HepG2 (cell line): ENCODE data around the gene CRYBA2. TPM values are rescaled to one million over a fixed set of nuclear protein-coding genes. Genes with fewer than 3 reads are reported as not detected.

Experiments used
- ATAC-seq: fragments of 200-7000 bp; cut with Tn5 transposase; 3 replicates; pipeline ENCODE4 v1.9.1; 2020; ENCODE audit warnings: mild to moderate bottlenecking, moderate library complexity
- BruUV-seq: library from RNA; stranded (reverse); fragments of 400-500 nt; replicated peaks from 2 replicates; lab custom pipeline; 2021; lab: Mats Ljungman, UMichigan
- CTCF ChIA-PET: fragments of 300-600 bp; formaldehyde crosslinking; extraction: SDS; loops from one replicate; lab custom pipeline; 2021; ENCODE audit warnings: low total read pairs, inconsistent platforms, low intra/inter-chr PET ratio; lab: Yijun Ruan, JAX
- POLR2A ChIA-PET: fragments of 350-600 bp; sonication (Branson Sonifier 250); formaldehyde crosslinking; loops from one replicate; lab custom pipeline; 2020; ENCODE audit warnings: antibody characterized with exemption, inconsistent platforms; lab: Yijun Ruan, JAX
- DNase-seq: peaks from one replicate; pipeline ENCODE4 v3.0.0-alpha.2; 2015; ENCODE audit warnings: low spot score
- FAIRE-seq: peaks from 3 replicates; lab custom pipeline; 2011; peaks lifted over from hg19 to GRCh38; lab: Jason Lieb, UNC
- H2AFZ ChIP-seq: one replicate; pipeline ENCODE4 v1.6.1; 2011; ENCODE audit warnings: low read length, inconsistent platforms
- H3K27ac ChIP-seq: fragments of 300-600 bp; 3 replicates; pipeline ENCODE4 v1.8.0; 2011; ENCODE audit warnings: mixed run types, mild to moderate bottlenecking, mixed read lengths, low read length, inconsistent platforms; ENCODE audit not compliant: insufficient read depth; ENCODE audit errors: extremely low read length
- H3K27me3 ChIP-seq, 2 experiments: fragments of 200-600 bp in 1 of 2; 2 replicates in 1 of 2; 3 replicates in 1 of 2; pipeline versions ENCODE4 v1.6.0 to v1.8.0; 2011; ENCODE audit warnings: low read length in 2 of 2, mild to moderate bottlenecking in 2 of 2, moderate library complexity in 2 of 2, inconsistent platforms in 1 of 2; ENCODE audit not compliant: insufficient read depth in 2 of 2, control insufficient read depth in 1 of 2
- H3K36me3 ChIP-seq, 2 experiments: fragments of 200-600 bp in 1 of 2; replicated peaks in 1 of 2; 2 replicates in 1 of 2; 3 replicates in 1 of 2; pipeline versions ENCODE4 v1.5.1 to v1.8.0; 2011; ENCODE audit warnings: low read length in 2 of 2, inconsistent platforms in 1 of 2; ENCODE audit not compliant: insufficient read depth in 2 of 2, control insufficient read depth in 1 of 2
- H3K4me1 ChIP-seq: 2 replicates; pipeline ENCODE4 v1.5.1; 2012; ENCODE audit warnings: low read length, inconsistent platforms; ENCODE audit not compliant: insufficient read depth
- H3K4me2 ChIP-seq: 2 replicates; pipeline ENCODE4 v1.6.0; 2011; ENCODE audit warnings: low read depth, low read length, inconsistent platforms
- H3K4me3 ChIP-seq, 3 experiments: fragments of 200-600 bp in 1 of 3; sonication (generic), shearing (Covaris generic) in 1 of 3; replicated peaks in 1 of 3; 2 replicates each; pipeline ENCODE4 v1.5.1; 2011 to 2016; ENCODE audit warnings: low read length in 3 of 3, inconsistent platforms in 2 of 3, low read depth in 2 of 3, mild to moderate bottlenecking in 2 of 3, control low read depth in 1 of 3, mixed read lengths in 1 of 3; ENCODE audit not compliant: insufficient read depth in 1 of 3
- H3K79me2 ChIP-seq: one replicate; pipeline ENCODE4 v1.6.1; 2011; ENCODE audit warnings: low read length, inconsistent platforms; ENCODE audit not compliant: insufficient read depth
- H3K9ac ChIP-seq: 2 replicates; pipeline ENCODE4 v1.6.0; 2011; ENCODE audit warnings: mild to moderate bottlenecking, low read depth, low read length, inconsistent platforms; ENCODE audit not compliant: insufficient read depth
- H3K9me3 ChIP-seq: 2 replicates; pipeline ENCODE4 v1.5.1; 2012; ENCODE audit warnings: mild to moderate bottlenecking, low read length
- H4K20me1 ChIP-seq: 2 replicates; pipeline ENCODE4 v1.6.0; 2011; ENCODE audit warnings: inconsistent platforms, mild to moderate bottlenecking, low read length, moderate library complexity; ENCODE audit not compliant: insufficient read depth
- ARNT2 ChIP-seq: sonication (generic); formaldehyde crosslinking; IDR thresholded peaks from 2 replicates; pipeline ENCODE4 v1.8.0; 2022; ENCODE audit warnings: mild to moderate bottlenecking, low read depth, missing genetic modification reagents, moderate library complexity
- DBP ChIP-seq: sonication (generic); formaldehyde crosslinking; IDR thresholded peaks from 2 replicates; pipeline ENCODE4 v1.4.0; 2020; ENCODE audit warnings: missing genetic modification reagents; ENCODE audit errors: not compliant biosample characterization
- GZF1 ChIP-seq: sonication (generic); formaldehyde crosslinking; IDR thresholded peaks from 2 replicates; pipeline ENCODE4 v1.5.1; 2020; ENCODE audit warnings: mild to moderate bottlenecking, missing genetic modification reagents
- KLF16 ChIP-seq, 2 experiments: sonication (generic) in 1 of 2; formaldehyde crosslinking in 1 of 2; IDR thresholded peaks; 2 replicates each; pipeline versions ENCODE4 v1.6.1 to v1.8.0; 2016 to 2023; ENCODE audit warnings: missing genetic modification reagents in 2 of 2, missing compliant biosample characterization in 1 of 2
- NFKBIZ ChIP-seq: IDR thresholded peaks from 2 replicates; pipeline ENCODE4 v1.6.1; 2018; ENCODE audit warnings: missing genetic modification reagents, missing compliant biosample characterization
- NPAS2 ChIP-seq: sonication (generic); formaldehyde crosslinking; IDR thresholded peaks from 2 replicates; pipeline ENCODE4 v1.8.0; 2022; ENCODE audit warnings: mild to moderate bottlenecking, missing genetic modification reagents, borderline replicate concordance
- SALL1 ChIP-seq: sonication (generic); formaldehyde crosslinking; IDR thresholded peaks from 2 replicates; pipeline ENCODE4 v1.8.0; 2022; ENCODE audit warnings: mild to moderate bottlenecking, missing genetic modification reagents
- SRY ChIP-seq: sonication (generic); formaldehyde crosslinking; IDR thresholded peaks from 2 replicates; pipeline ENCODE4 v1.8.0; 2022; ENCODE audit warnings: mild to moderate bottlenecking, missing genetic modification reagents
- XRCC5 ChIP-seq: fragments of 200-400 bp; formaldehyde crosslinking; optimal IDR thresholded peaks from 2 replicates; pipeline ENCODE3; 2017; ENCODE audit warnings: mild to moderate bottlenecking, low read length
- ZSCAN25 ChIP-seq: sonication (generic); formaldehyde crosslinking; IDR thresholded peaks from 2 replicates; pipeline ENCODE4 v1.8.0; 2022; ENCODE audit warnings: mild to moderate bottlenecking, missing genetic modification reagents
- WGBS: methylation state at CpG from one replicate; pipeline ENCODE4 v1.1.6; 2017; ENCODE audit warnings: low lambda C conversion rate; 5-methylcytosine and 5-hydroxymethylcytosine counted together
- in situ Hi-C: cut with HindIII; loops from 2 replicates; pipeline ENCODE4 v1.10.0; 2017; ENCODE audit warnings: low pct_unique_long_range_greater_than_20kb; ENCODE audit not compliant: extremely low pct_ligation_motif_present
- intact Hi-C: fragments of 100-400 bp; cut with micrococcal nuclease; formaldehyde crosslinking; loops from one replicate; pipeline ENCODE4 v1.10.0; 2022; ENCODE audit not compliant: unreplicated experiment
- polyA plus RNA-seq, 8 experiments: library from polyadenylated mRNA; depleted of rRNA in 3 of 8; stranded (reverse) in 7 of 8; unstranded in 1 of 8; fragments of >200 nt; fragmentation: Illumina TruSeq in 4 of 8; extraction: Trizol in 4 of 8; gene quantifications; 2 replicates each; pipeline versions ENCODE4 v1.2.1 to v1.2.3, GENCODE V29; 2011 to 2016; ENCODE audit warnings: low read depth in 4 of 8, missing spikeins in 1 of 8, mixed read lengths in 1 of 8; ENCODE audit not compliant: insufficient read depth in 1 of 8
- total RNA-seq, 5 experiments: library from RNA; depleted of rRNA; stranded (reverse); fragments of >200 nt; fragmentation: Illumina TruSeq; extraction: Trizol; gene quantifications; 2 replicates each; pipeline ENCODE4 v1.2.3, GENCODE V29; 2016; ENCODE audit warnings: low read depth in 1 of 5
- TF ChIP-seq, protein P1 (sequence below): sonication (generic); formaldehyde crosslinking; IDR thresholded peaks from 2 replicates; pipeline ENCODE4 v1.5.0; 2020; ENCODE audit warnings: missing genetic modification reagents

Gene CRYBA2
- total and polyA plus RNA-seq, 2 of the 13 experiments (the other 11 are each of a cell fraction or from before 2014, with no cell fraction given), result not detected

DNA sequence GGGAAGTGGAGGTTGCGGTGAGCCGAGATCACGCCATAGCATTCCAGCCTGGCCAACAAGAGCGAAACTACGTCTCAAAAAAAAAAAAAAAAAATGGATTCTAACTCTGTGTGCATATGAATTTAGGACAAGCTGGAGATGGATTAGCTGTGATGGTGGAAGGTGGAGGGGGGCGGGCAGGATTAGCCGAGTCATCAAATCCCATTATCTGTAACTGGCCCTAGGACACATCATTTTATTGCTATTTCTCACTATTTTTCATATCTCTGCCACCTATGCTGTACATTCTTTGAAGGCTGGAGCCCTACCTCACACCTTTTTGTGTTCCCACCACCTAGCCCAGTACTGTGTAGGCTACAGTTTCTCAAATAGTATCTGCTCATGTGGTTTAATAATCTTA lies 41.1 kb downstream of the CRYBA2 start (continued):
- TF ChIP-seq DBP (no peak), ZSCAN25 (CRISPR knock-in tag) (no peak), ARNT2 (no peak), NFKBIZ (CRISPR knock-in tag) (no peak), XRCC5 (no peak), GZF1 (CRISPR knock-in tag) (no peak), SALL1 (CRISPR knock-in tag) (no peak), NPAS2 (CRISPR knock-in tag) (no peak)

DNA sequence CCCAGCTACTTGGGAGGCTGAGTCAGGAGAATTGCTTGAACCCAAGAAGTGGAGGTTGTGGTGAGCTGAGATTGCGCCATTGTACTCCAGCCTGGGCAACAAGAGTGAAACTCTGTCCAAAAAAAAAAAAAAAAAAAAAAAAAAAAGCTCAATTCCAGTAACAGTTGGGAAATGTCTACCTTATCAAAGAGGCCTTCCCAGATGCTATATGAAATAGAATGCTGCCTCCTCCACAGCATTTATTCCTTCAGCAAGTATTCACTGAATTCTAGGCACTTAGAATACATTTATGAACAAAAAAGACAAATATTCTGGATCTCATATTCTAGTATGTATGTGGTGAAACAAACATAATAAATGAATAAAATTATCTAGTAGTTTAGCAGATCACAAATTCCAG lies 46.6 kb downstream of the CRYBA2 start:
- ChIA-PET POLR2A (no interaction called here), CTCF (no interaction called here)
- no TSS peak for BruUV-seq
- 10% methylated on average over 1 of the region's 1 CpG for WGBS
- Histone ChIP-seq H3K4me1 (no peaks in the 10 kb centered on the region), H3K9me3 (no peaks in the 10 kb centered on the region), H2AFZ (no peak overlapping the region), H4K20me1 (no peaks in the 10 kb centered on the region), H3K79me2 (no peaks in the 10 kb centered on the region), H3K4me3 (no peak overlapping the region), H3K9ac (no peak overlapping the region), H3K27me3 (peaks cover 1 to 60% of the 10 kb centered on the region in 2 experiments; a peak in 4 of 5 replicates), H3K36me3 (no peaks in the 10 kb centered on the region), H3K4me2 (no peak overlapping the region), H3K27ac (no peak overlapping the region)
- TF ChIP-seq DBP, result no peak
- no peak for TF ChIP-seq KLF16 (CRISPR knock-in tag; IDR thresholded peaks at IDR 0.05)
- TF ChIP-seq, protein P1, sequence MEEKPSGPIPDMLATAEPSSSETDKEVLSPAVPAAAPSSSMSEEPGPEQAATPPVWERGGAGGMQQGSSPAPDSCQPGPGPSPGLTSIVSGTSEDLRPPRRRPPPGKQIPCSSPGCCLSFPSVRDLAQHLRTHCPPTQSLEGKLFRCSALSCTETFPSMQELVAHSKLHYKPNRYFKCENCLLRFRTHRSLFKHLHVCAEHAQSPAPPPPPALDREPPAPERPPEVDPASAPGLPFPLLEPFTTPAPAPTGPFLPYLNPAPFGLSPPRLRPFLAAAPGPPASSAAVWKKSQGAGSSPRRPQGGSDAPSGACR (CRISPR knock-in tag), result no peak
- no peak for TF ChIP-seq SRY (CRISPR knock-in tag)
- FAIRE-seq (no peak), ATAC-seq (no peak), DNase-seq (no peak)
- intact Hi-C loops (no loop called here), in situ Hi-C loops (no loop called here)
